ENCODE measurements around the gene OLFM3.

DNA sequence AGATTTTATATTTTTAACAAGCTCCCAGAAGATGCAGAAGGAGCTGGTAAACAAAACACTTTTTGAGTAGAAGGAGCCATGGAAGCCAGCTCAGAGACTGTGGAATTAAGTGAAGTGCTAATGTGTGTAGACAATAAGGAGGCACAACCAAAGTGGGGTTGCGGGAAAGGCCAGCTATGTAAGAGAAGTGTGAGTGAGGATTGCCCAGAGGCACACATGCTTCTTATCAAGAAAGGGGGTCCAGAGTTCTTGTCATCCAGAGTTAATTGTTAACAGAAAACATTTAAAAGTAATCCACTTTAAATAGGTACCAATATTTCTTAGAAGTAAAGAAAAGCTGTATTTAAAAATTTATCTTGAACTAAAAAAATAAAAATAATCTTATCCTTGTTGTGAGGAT lies 136.8 kb downstream of the OLFM3 start:
- TF ChIP-seq, protein P1, sequence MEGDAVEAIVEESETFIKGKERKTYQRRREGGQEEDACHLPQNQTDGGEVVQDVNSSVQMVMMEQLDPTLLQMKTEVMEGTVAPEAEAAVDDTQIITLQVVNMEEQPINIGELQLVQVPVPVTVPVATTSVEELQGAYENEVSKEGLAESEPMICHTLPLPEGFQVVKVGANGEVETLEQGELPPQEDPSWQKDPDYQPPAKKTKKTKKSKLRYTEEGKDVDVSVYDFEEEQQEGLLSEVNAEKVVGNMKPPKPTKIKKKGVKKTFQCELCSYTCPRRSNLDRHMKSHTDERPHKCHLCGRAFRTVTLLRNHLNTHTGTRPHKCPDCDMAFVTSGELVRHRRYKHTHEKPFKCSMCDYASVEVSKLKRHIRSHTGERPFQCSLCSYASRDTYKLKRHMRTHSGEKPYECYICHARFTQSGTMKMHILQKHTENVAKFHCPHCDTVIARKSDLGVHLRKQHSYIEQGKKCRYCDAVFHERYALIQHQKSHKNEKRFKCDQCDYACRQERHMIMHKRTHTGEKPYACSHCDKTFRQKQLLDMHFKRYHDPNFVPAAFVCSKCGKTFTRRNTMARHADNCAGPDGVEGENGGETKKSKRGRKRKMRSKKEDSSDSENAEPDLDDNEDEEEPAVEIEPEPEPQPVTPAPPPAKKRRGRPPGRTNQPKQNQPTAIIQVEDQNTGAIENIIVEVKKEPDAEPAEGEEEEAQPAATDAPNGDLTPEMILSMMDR (IDR thresholded peaks at IDR 0.05): no peak
- no peak for TF ChIP-seq POLR2A (IDR thresholded peaks at IDR 0.05)
